Left ventricle myocardium superior (tissue), 1 donor: ENCODE measurements around the gene EPHA1. TPM values are rescaled to one million over a fixed set of nuclear protein-coding genes. Genes with fewer than 3 reads are reported as not detected.
"Not testable (repeated sequence)": the region's sequence is repeated elsewhere in the genome, so short reads cannot be mapped to it uniquely, and the experiment has no call there.

Experiments used
- ATAC-seq: fragments of 200-7000 bp; cut with Tn5 transposase; one replicate; pipeline ENCODE4 v1.9.1; 2020; ENCODE audit warnings: mild to moderate bottlenecking, moderate library complexity
- DNase-seq: peaks from one replicate; pipeline ENCODE4 v3.0.0-alpha.2; 2020
- intact Hi-C: fragments of 100-400 bp; cut with micrococcal nuclease; formaldehyde crosslinking; loops from one replicate; pipeline ENCODE4 v1.11.0; 2022
- total RNA-seq: library from RNA; stranded (reverse); fragmentation: NEBNext Ultra II Directional; extraction: Animal tissue kit (Norgen Biotek cat#: 25700); gene quantifications from one replicate; pipeline ENCODE4 v1.2.1, GENCODE V29; 2021
- donor health status: DM: no; HTN: yes; CAD: no; lungs with severe emphysema.

Gene EPHA1
- total RNA-seq, 1 donor from 2014 or later: not detected

GRCh38 chr7:143392875-143393266 lies 15.8 kb downstream of the EPHA1 start:
- intact Hi-C loops: no loop called here
- DNase-seq: peak; percentile 31
- ATAC-seq: peak; percentile 5

GRCh38 chr7:143392427-143392826 lies 16.2 kb downstream of the EPHA1 start:
- intact Hi-C loops, ATAC-seq: not testable (repeated sequence)
- peak; percentile 29 for DNase-seq

- DNase-seq (peak; percentile 80), ATAC-seq (peak; percentile 76)
- intact Hi-C loops: no loop called here
These were observed 16.9 kb downstream of the EPHA1 start for GRCh38 chr7:143391462-143392404.

- peak; percentile 34 for DNase-seq
- intact Hi-C loops: no loop called here
- no peak for ATAC-seq
These were observed 17.8 kb downstream of the EPHA1 start for GRCh38 chr7:143390773-143391317.

- intact Hi-C loops: no loop called here
- ATAC-seq: no peak
- no peak for DNase-seq
These were observed 18.4 kb downstream of the EPHA1 start for GRCh38 chr7:143390104-143390772.

GRCh38 chr7:143389316-143390103 lies 19.1 kb downstream of the EPHA1 start:
- intact Hi-C loops: no loop called here
- no peak for DNase-seq
- ATAC-seq: no peak

GRCh38 chr7:143388491-143389101 lies 20.1 kb downstream of the EPHA1 start:
- ATAC-seq (no peak), DNase-seq (peak; percentile 38)
- intact Hi-C loops: no loop called here

GRCh38 chr7:143388051-143388450 lies 20.6 kb downstream of the EPHA1 start:
- DNase-seq: no peak
- ATAC-seq: no peak
- intact Hi-C loops: no loop called here

GRCh38 chr7:143387156-143387975 lies 21.3 kb downstream of the EPHA1 start:
- intact Hi-C loops: no loop called here
- peak; percentile 36 for DNase-seq
- ATAC-seq: no peak

GRCh38 chr7:143385891-143386781 lies 22.5 kb downstream of the EPHA1 start:
- intact Hi-C loops: no loop called here
- DNase-seq (peak; percentile 44), ATAC-seq (peak; percentile 10)

GRCh38 chr7:143384661-143385631 lies 23.7 kb downstream of the EPHA1 start:
- intact Hi-C loops: no loop called here
- no peak for ATAC-seq
- DNase-seq: peak; percentile 34

GRCh38 chr7:143384148-143384547 lies 24.5 kb downstream of the EPHA1 start:
- DNase-seq (no peak), ATAC-seq (no peak)
- intact Hi-C loops: no loop called here

GRCh38 chr7:143383642-143383957 lies 25.1 kb downstream of the EPHA1 start:
- DNase-seq: no peak
- ATAC-seq: no peak
- intact Hi-C loops: no loop called here

GRCh38 chr7:143382791-143383641 lies 25.6 kb downstream of the EPHA1 start:
- ATAC-seq: no peak
- intact Hi-C loops: no loop called here
- peak; percentile 31 for DNase-seq

GRCh38 chr7:143382126-143382790 lies 26.4 kb downstream of the EPHA1 start:
- intact Hi-C loops: no loop called here
- ATAC-seq (no peak), DNase-seq (no peak)
